K562 treated with DMSO at 1 percent for 24 hours (cell line): Measurements from ENCODE around the gene OSBP2. TPM values are rescaled to one million over a fixed set of nuclear protein-coding genes. Genes with fewer than 3 reads are reported as not detected.

Experiments used
- total RNA-seq: library from RNA; unstranded; fragments of 300-600 nt; gene quantifications from 2 replicates; pipeline ENCODE4 v1.2.3, GENCODE V29; 2022; ENCODE audit warnings: low read depth; ENCODE audit not compliant: insufficient read depth

The OSBP2 gene
- total RNA-seq = 22.8 and 23.6 TPM in 2 replicates

GRCh38 chr22:30694640-30695350 is at the start of gene OSBP2:
Gene OSBP2 (plus strand): TSS chr22:30694874. CDS start chr22:30694910, 36 bp downstream.

GRCh38 chr22:30667494-30668385 is 26.9 kb upstream of the OSBP2 start, which contains the start of gene DUSP18:
Gene DUSP18 (minus strand): TSS chr22:30667875. CDS start chr22:30664003, 3,872 bp downstream.

Other genes starting within 250 kb of the OSBP2 start
- gene SEC14L3, start 222.9 kb upstream of the OSBP2 start, total RNA-seq = not detected in 2 replicates
- not detected in 2 replicates for gene SEC14L4, start 189.2 kb upstream of the OSBP2 start, total RNA-seq
- gene SEC14L6, start 148.1 kb upstream of the OSBP2 start, total RNA-seq = 0.96 and 1.3 TPM in 2 replicates
- gene GAL3ST1, start 120.2 kb upstream of the OSBP2 start, total RNA-seq = 7.6 and 8.3 TPM in 2 replicates
- 45.7 and 45.8 TPM in 2 replicates for gene PES1, start 103.0 kb upstream of the OSBP2 start, total RNA-seq
- 3.7 and 4.4 TPM in 2 replicates for gene TCN2, start 87.7 kb upstream of the OSBP2 start, total RNA-seq
- gene SLC35E4, start 59.1 kb upstream of the OSBP2 start, total RNA-seq = 4.5 and 4.6 TPM in 2 replicates
- 2.6 and 2.8 TPM in 2 replicates for gene DUSP18, start 27.0 kb upstream of the OSBP2 start, total RNA-seq